NCI-H146 treated with DMSO at 0.1 percent for 48 hours (cell line): Measurements from ENCODE around the gene PRICKLE3.

Experiments used
- DNase-seq: peaks from one replicate; lab custom pipeline; 2025; ENCODE audit not compliant: unreplicated experiment; lab: John Stamatoyannopoulos, UW

Gene PRICKLE3

DNA sequence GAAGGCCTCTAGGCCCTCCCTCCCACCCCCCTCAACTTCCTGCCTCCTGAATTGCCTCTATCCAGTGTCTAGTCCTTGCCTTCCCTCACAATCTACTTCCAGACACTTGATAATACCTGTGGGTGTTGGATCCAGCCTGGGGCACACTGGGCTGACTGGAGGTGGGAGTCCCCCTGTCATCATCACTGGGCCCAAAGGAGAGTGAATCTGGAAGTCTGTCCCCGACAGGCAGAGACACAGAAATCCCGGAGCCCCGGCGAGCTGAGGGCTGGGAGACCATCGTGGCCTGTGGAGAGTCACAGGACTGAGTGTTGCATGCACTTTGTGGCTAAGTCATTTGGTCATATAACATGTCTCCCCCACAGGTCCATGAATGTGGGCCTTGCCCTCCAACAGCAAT, 22.2 kb upstream of the PRICKLE3 start:
- DNase-seq = no peak

- DNase-seq = no peak
These were observed 20.4 kb upstream of the PRICKLE3 start for GRCh38 chrX:49206543-49206942.

- no peak for DNase-seq
These were observed 19.3 kb upstream of the PRICKLE3 start for GRCh38 chrX:49205443-49205842.

- DNase-seq = no peak
These were observed 18.5 kb upstream of the PRICKLE3 start for GRCh38 chrX:49204709-49205108.

DNA sequence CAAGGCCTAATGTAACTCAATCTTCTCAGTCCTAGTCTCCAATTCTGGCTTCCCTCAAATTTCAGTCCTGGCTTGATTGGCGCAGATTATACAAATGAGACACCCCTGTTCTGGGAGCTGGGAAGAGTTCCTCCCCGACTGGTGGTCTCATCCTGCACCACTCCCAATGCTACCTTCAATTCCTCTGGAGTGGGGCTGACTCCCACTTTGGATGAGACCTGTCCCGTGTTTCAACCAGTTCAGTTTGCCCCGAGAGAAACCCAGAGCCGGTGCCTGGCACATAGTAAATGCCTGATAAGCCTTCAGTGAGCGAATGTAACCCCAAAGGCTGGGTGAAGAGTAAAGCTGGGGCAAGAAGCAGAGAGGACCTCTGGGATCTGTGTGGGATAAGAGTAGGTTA, 17.8 kb upstream of the PRICKLE3 start:
- no peak for DNase-seq

- DNase-seq = no peak
These were observed 17.4 kb upstream of the PRICKLE3 start for GRCh38 chrX:49203536-49203935.

DNA sequence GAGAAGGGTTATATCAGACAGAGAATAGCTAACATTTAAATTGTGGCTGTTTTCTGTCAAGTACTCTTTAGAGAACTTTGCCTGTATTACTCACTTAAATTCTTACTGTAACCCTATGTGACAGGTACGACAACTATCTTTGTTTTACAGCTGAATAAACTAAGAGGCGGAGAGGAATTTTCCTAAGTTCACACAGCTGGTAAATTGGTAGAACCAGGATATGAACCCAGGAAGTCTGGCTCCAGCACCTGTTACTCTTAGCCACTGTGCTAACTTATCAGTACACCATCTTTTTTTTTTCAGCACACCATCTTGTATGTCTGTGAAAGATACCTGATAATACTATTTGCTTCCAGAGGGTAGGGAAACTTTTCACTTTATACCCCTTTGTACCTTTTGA, 15.8 kb upstream of the PRICKLE3 start:
- peak; percentile 32 for DNase-seq

- peak; percentile 58 for DNase-seq
These were observed 14.0 kb upstream of the PRICKLE3 start, which contains the start of gene SYP for GRCh38 chrX:49199906-49200771. Gene SYP, minus strand, starts transcription at chrX:49200193. Its CDS starts 7 bp downstream, at chrX:49200186.

DNA sequence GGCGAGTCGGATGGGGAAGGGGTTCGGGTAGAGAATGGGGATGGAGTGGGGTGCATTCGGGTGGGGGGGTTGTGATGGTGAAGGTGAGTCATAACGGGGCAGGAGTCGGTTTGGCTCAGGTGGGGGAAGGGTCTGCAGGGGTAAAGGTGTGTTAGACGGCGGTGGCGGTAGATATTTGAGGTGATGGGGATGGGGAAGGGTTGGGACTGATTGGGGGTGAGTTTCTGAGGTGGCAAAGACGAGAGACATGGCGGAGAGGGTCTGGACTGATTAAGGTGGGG, 13.1 kb upstream of the PRICKLE3 start:
- DNase-seq = no peak

- no peak for DNase-seq
These were observed 12.6 kb upstream of the PRICKLE3 start for GRCh38 chrX:49198540-49199314.

- DNase-seq = no peak
These were observed 11.4 kb upstream of the PRICKLE3 start for GRCh38 chrX:49197543-49198087.

DNA sequence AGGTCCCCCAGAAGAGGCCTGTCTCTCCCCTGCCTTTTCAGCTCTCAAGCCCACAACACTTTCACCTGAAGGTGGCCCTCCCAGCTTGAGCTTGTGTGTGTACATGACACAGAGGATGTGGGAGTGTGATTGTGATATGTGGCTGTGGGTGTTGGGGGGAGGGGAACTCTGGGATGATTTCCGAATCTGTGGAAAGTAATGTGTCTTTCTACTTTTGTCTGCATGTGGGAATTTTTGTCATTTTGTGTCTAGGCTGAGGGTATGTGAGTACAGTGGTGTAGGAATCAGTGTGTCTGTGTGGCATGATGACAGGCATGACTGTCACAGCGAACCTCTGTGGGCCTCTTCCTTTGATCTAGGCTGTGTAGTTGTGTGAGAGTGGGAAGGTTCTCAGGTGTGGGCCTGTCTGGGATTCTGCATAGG, 7.4 kb upstream of the PRICKLE3 start:
- no peak for DNase-seq

DNA sequence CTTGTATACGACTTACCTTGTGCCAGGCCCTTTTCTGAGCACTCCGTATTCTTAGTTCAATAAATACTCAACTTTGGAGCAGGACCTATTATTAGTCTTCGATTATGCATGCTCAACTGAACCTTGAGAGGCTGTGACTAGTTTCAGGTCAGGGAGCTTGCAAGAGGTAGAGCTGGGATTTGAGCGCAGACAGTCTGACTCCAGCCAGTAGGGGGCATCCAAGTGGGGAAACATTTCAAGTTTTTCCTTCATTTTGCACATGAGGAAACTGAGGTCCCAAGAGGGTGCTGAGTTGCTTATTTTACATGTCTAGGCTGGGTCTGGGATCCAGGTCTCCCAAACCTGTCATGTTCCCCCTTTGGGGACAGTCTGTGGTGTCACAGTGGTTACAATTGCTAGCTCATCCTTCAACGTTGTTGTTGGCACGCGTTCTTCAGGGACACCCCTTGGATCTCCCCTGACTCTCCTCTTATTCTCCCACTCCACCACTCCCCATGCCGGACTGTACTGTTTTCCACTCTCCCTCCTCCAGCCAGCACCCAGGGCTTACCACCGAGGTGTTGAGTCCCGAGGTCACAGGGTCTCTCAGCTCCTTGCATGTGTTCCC, 6.7 kb upstream of the PRICKLE3 start:
- DNase-seq = no peak

DNA sequence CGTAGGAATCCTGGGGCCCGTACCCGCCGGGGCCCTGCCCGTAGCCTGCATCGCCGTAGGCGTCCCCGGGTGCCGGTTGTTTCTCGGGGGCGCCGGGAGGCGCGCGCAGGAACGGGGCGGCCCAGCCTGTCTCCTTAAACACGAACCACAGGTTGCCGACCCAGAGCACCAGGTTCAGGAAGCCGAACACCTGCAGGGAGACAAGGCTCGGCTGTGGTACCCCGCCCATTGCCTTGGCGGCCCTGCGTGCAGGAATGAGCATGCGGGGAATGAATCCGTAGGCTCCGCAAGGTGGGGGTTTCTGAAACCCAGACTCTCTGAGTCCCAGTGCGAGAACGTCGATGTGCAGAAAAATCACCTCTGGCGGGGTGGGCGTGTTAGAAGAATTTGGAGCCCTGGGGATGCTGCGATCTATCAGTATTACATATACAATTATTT, 5.4 kb upstream of the PRICKLE3 start:
- DNase-seq = no peak

DNA sequence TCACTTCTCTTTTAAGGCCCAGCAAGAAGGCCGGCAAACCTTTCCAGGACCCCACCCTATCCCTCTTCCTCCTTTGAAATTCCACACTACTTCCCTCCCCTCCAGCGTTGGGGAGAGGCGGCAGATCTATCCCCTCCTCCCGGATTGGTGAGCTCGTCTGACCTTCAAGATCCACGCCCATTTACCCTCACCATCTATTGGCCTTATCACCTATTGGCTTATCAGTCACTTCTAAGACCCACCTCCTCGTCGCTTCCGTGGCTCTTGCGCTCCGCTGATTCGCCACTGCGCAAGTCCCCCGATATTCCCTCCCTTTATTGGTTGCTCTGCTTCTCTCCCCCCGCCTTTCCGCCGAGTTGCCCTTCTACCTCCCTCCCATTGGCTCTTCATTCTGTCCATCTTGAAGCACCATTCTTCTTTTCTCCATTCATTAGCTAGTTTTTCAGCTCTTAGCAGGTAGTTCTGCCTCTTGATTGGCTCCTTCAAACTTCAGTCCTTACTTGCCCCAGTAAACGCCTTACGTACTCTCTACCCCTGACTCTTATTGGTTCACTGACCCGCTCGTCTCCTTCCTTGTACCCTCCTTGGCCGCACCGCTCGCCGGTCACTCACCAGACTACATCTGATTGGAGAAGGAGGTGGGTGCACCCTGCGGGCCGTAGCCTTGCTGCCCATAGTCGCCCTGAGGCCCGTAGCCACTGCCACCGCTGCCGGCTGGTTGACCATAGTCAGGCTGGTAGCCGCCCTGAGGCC, 4.8 kb upstream of the PRICKLE3 start:
- peak; percentile 100 for DNase-seq

- DNase-seq = no peak
These were observed 3.4 kb upstream of the PRICKLE3 start for GRCh38 chrX:49189606-49190005.

- DNase-seq = no peak
These were observed 2.4 kb upstream of the PRICKLE3 start for GRCh38 chrX:49188468-49189076.

GRCh38 chrX:49187526-49187925, 1.4 kb upstream of the PRICKLE3 start:
- no peak for DNase-seq

DNA sequence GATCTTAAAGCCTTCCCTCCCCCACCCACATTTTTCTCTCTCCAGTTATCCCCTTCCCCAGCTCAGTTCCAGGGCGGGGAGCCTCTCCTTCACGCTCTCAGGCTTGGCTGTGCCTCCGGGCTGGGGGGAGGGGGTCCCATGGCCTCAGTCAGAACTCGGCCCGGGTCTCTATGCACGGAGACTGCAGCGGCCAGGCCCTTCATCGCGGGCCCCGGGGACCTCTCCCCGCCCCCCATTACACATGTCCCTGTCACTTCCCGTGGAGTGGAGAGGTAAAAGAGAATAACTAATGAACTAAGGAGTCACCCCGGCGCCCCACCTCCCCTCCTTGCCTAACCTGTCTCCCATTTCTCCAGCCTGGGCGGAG, 838 bp upstream of the PRICKLE3 start:
- DNase-seq = no peak
